Measurements from ENCODE around the gene ADCY10. TPM values are rescaled to one million over a fixed set of nuclear protein-coding genes. Genes with fewer than 3 reads are reported as not detected.

Gene ADCY10
- total and polyA plus RNA-seq, 9 of the 15 experiments (the other 6 are each of a cell fraction or from before 2014, with no cell fraction given) = 0.08 to 0.86 (median 0.22) TPM

DNA sequence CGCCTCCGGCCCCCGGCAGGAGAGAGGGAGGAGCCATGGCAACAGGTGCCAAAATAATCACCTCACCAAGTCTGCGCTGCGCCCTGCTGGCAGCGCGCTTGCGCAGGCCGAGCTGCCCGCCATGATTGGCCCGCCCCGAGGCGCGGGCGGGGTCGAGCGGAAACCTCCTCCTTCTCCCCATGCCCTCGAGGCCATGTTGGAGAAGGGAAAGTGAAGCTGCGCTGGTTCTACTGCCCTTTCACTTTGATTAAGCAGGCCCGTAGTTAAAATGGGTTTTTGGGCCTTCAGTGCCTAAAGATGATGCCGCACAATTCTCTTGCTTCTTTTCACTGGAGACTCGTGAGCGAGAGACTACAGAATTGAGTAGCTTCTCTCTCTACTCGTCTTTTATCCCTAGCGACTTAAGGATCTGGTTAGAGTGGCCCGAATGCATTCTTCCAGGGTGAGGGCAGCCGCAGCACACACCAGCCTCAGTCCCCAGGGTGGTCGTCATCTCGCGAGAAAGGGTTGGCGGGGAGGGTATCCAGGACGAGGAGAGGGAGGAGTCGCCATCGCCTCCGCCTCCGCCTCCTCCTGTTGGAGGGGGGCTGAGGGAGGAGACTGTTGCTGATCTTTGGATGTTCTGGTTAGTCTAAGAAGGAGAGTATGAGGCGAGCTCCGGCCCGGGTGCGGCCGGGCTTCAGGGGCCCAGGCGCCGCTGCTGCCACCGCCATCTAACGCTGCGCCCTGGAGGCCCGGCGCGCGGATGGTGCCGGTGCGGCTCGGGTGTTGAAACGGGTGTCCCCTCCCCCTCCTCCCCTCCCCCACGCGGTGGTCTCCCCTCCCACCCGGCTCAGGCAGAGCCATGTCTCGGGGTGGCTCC is 22.4 kb upstream of the ADCY10 start, which contains the start of gene DCAF6 (continued):
- TF ChIP-seq AFF4 (CRISPR knock-in tag; IDR thresholded peaks at IDR 0.05) (peak; percentile 47), WHSC1 (IDR thresholded peaks at IDR 0.05; ENCODE audit: low read length) (no peak), L3MBTL2 (IDR thresholded peaks at IDR 0.05) (peak; percentile 76), FOXJ2 (tag; IDR thresholded peaks at IDR 0.05) (peak; percentile 98), ZNF133 (CRISPR knock-in tag; IDR thresholded peaks at IDR 0.05) (no peak), MEIS2 (IDR thresholded peaks at IDR 0.05; ENCODE audit: partially characterized antibody) (peak; percentile 94), ARHGAP35 (IDR thresholded peaks at IDR 0.05; ENCODE audit: partially characterized antibody) (peak; percentile 98), ZFP36 (IDR thresholded peaks at IDR 0.05; ENCODE audit: low read depth, low read length, partially characterized antibody) (no peak), CREB1 (IDR thresholded peaks at IDR 0.05) (peak; percentile 35), CREB1 (CRISPR knock-in tag; IDR thresholded peaks at IDR 0.05) (peak; percentile 59; the same call in 1 of the 2 replicates), MECOM (CRISPR knock-in tag; IDR thresholded peaks at IDR 0.05) (no peak), THRAP3 (IDR thresholded peaks at IDR 0.05; ENCODE audit: borderline replicate concordance) (no peak), LEF1 (IDR thresholded peaks at IDR 0.05) (peak; percentile 22; the same call in 1 of the 2 replicates), EWSR1 (IDR thresholded peaks at IDR 0.05; ENCODE audit: borderline replicate concordance, low read depth, partially characterized antibody) (no peak), ZBTB11 (CRISPR knock-in tag; IDR thresholded peaks at IDR 0.05) (peak in 1 of 3 experiments; percentile 76; a peak in 2 of 6 replicates)
- TF ChIP-seq, protein P1, sequence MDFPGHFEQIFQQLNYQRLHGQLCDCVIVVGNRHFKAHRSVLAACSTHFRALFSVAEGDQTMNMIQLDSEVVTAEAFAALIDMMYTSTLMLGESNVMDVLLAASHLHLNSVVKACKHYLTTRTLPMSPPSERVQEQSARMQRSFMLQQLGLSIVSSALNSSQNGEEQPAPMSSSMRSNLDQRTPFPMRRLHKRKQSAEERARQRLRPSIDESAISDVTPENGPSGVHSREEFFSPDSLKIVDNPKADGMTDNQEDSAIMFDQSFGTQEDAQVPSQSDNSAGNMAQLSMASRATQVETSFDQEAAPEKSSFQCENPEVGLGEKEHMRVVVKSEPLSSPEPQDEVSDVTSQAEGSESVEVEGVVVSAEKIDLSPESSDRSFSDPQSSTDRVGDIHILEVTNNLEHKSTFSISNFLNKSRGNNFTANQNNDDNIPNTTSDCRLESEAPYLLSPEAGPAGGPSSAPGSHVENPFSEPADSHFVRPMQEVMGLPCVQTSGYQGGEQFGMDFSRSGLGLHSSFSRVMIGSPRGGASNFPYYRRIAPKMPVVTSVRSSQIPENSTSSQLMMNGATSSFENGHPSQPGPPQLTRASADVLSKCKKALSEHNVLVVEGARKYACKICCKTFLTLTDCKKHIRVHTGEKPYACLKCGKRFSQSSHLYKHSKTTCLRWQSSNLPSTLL (IDR thresholded peaks at IDR 0.05) = no peak
- TF ChIP-seq, protein P2, sequence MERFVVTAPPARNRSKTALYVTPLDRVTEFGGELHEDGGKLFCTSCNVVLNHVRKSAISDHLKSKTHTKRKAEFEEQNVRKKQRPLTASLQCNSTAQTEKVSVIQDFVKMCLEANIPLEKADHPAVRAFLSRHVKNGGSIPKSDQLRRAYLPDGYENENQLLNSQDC (CRISPR knock-in tag; IDR thresholded peaks at IDR 0.05) = peak; percentile 79
